HFF-Myc (cell line): ENCODE data around the gene NEK3.
"Not testable (repeated sequence)": the region's sequence is repeated elsewhere in the genome, so short reads cannot be mapped to it uniquely, and the experiment has no call there.

Experiments used
- DNase-seq: peaks from one replicate; pipeline ENCODE4 v3.0.0-alpha.2; 2011; ENCODE audit warnings: low read depth; ENCODE audit errors: extremely low read depth
- H3K4me3 ChIP-seq: replicated peaks from 2 replicates; pipeline ENCODE4 v1.5.1; 2011; ENCODE audit warnings: low read depth, mild to moderate bottlenecking, control low read depth, low read length
- CTCF ChIP-seq: IDR thresholded peaks from 2 replicates; pipeline ENCODE4 v1.5.1; 2012; ENCODE audit warnings: mild to moderate bottlenecking, low read depth, low read length, control low read depth; ENCODE audit errors: missing control alignments

NEK3 gene

GRCh38 chr13:52159159-52159982, at the start of gene NEK3:
NEK3 (minus strand) TSS chr13:52159597; CDS start chr13:52156191, 3,406 bp downstream.
- TF ChIP-seq CTCF: no peak
- DNase-seq: no peak
- H3K4me3 ChIP-seq: peak within 1 kb of the TSS; percentile 80

DNA sequence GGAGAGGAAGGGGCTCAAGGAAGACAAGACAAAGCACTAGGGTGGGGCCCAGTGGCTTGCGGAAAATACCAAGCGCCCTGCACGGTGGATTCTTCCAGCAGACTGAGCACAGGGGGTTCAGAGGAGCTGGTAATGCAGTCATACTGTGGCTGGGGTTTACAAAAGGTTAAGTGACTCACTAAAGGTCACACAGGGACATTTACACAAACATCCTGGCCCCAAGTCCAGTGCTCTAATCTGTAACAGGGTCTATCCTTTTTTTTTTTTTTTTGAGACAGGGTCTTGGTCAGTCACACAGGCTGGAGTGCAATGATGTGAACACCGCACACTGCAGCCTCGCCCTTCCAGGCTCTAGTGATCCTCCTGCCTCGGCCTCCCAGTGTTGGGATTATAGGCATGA, 49.0 kb upstream of the NEK3 start:
- H3K4me3 ChIP-seq, DNase-seq: not testable (repeated sequence)

DNA sequence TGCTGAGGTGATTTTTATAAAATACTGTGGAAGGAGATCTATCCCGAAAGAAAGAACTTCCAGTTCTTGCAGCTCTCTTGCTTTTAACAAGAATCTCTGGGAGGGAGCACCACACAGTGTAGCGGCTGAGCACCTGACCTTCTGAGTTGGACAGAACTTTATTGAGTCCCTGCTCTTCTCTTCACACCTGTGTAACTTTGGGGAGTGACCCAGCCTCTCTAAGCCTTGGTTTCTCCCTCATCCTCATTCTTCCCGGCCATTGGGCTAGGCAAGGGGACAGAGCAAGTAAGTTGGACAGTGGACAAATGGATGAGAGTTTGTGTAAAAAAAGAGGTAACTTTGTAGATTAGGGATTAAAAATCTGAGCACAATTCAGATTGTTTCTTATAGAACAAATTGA, 48.5 kb upstream of the NEK3 start:
- DNase-seq, H3K4me3 ChIP-seq: not testable (repeated sequence)

GRCh38 chr13:52207337-52207736, 47.9 kb upstream of the NEK3 start:
- not testable (repeated sequence) for H3K4me3 ChIP-seq, DNase-seq

DNA sequence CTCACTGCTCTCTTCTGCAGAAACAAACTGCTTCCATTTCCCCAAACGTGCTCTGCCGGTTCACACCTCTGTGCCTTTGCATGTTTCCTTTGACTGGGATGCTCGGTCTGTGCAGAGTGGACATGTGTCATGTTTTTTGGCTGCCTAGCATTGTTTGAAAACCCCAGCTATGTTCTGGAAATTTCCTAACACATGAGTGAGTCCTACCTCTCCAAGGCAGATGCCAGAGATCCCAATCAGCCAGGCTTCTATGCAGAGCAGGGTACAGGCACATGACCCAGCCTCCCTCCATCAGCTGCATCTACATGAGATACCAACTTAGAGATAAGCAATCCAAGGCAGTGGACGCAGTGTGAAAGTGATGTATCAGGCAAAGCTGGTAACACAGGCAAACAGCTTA, 45.1 kb upstream of the NEK3 start:
- DNase-seq, H3K4me3 ChIP-seq: not testable (repeated sequence)

GRCh38 chr13:52203864-52204263, 44.5 kb upstream of the NEK3 start:
- H3K4me3 ChIP-seq, DNase-seq: not testable (repeated sequence)

DNA sequence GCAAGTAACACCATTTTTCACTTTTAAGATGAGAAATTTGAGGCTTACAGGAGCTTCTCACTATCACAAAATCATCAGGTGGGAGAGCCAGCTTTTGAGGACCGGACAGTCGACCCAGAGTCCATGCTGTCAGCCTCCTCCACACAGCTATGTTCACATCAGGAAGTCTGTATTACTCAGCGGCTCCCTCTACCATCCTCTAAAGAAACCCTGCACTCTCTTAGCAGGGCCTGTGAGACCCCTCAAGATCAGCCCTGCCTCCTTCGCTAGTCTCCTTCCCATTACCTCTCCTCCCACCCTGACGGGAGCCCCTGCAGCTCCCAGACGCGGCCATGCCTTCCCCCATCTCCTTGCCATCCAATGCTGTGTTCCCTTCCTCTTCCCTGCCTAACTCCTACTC, 43.1 kb upstream of the NEK3 start:
- H3K4me3 ChIP-seq, DNase-seq: not testable (repeated sequence)

GRCh38 chr13:52201439-52202193, 42.2 kb upstream of the NEK3 start:
- not testable (repeated sequence) for DNase-seq, H3K4me3 ChIP-seq

GRCh38 chr13:52195401-52195837, 36.0 kb upstream of the NEK3 start:
- TF ChIP-seq CTCF: no peak
- H3K4me3 ChIP-seq: peak overlapping the region; percentile 96
- DNase-seq: peak; percentile 48

GRCh38 chr13:52194184-52194868, 34.9 kb upstream of the NEK3 start:
- TF ChIP-seq CTCF: no peak
- DNase-seq: peak; percentile 59
- peak overlapping the region; percentile 96 for H3K4me3 ChIP-seq

- peak overlapping the region; percentile 96 for H3K4me3 ChIP-seq
- DNase-seq: not testable (repeated sequence)
Observed at GRCh38 chr13:52193587-52194183, 34.3 kb upstream of the NEK3 start.

- not testable (repeated sequence) for H3K4me3 ChIP-seq, DNase-seq
Observed at GRCh38 chr13:52187424-52188187, 28.2 kb upstream of the NEK3 start.
